HepG2 (cell line): Measurements from ENCODE around the gene PSMB8. TPM values are rescaled to one million over a fixed set of nuclear protein-coding genes. Genes with fewer than 3 reads are reported as not detected.

ENCODE experiments used
- ARID5B ChIP-seq: IDR thresholded peaks from 2 replicates; pipeline ENCODE4 v1.4.0; 2020; ENCODE audit warnings: mild to moderate bottlenecking, missing genetic modification reagents
- BCL6 ChIP-seq: IDR thresholded peaks from 2 replicates; pipeline ENCODE4 v1.6.1; 2016; ENCODE audit warnings: missing genetic modification reagents, missing compliant biosample characterization
- CEBPB ChIP-seq: IDR thresholded peaks from 2 replicates; pipeline ENCODE4 v1.6.1; 2011; ENCODE audit warnings: low read depth, low read length, improper control_type of control experiment, borderline replicate concordance
- CTCF ChIP-seq: sonication (generic); formaldehyde crosslinking; IDR thresholded peaks from 2 replicates; pipeline ENCODE4 v1.5.0; 2020; ENCODE audit warnings: mild to moderate bottlenecking, missing genetic modification reagents, moderate library complexity
- FOXO4 ChIP-seq: sonication (generic); formaldehyde crosslinking; conservative IDR thresholded peaks from 2 replicates; pipeline ENCODE4 v1.8.1; 2023; ENCODE audit warnings: missing genetic modification reagents
- GABPB1 ChIP-seq: IDR thresholded peaks from 2 replicates; pipeline ENCODE4 v1.6.1; 2016; ENCODE audit warnings: mild to moderate bottlenecking, missing genetic modification reagents, moderate library complexity, missing compliant biosample characterization
- HNF4A ChIP-seq: sonication (generic); formaldehyde crosslinking; IDR thresholded peaks from 2 replicates; pipeline ENCODE4 v1.4.0; 2020; ENCODE audit warnings: missing genetic modification reagents
- HNF4G ChIP-seq, 2 experiments: sonication (generic) in 1 of 2; formaldehyde crosslinking in 1 of 2; IDR thresholded peaks; 2 replicates each; pipeline versions ENCODE4 v1.4.0 to v1.6.1; 2011 to 2020; ENCODE audit warnings: borderline replicate concordance in 2 of 2, low read depth in 2 of 2, mild to moderate bottlenecking in 2 of 2, low read length in 1 of 2, missing genetic modification reagents in 1 of 2, moderate library complexity in 1 of 2
- HNRNPK ChIP-seq: fragments of 200-400 bp; formaldehyde crosslinking; IDR thresholded peaks from 2 replicates; pipeline ENCODE4 v1.6.1; 2018; ENCODE audit warnings: low read length, low read depth, moderate library complexity, mild to moderate bottlenecking; ENCODE audit not compliant: poor library complexity, severe bottlenecking
- HOXA7 ChIP-seq: sonication (generic); formaldehyde crosslinking; IDR thresholded peaks from 2 replicates; pipeline ENCODE4 v1.8.1; 2022; ENCODE audit warnings: mild to moderate bottlenecking, missing genetic modification reagents, moderate library complexity
- KAT8 ChIP-seq: IDR thresholded peaks from 2 replicates; pipeline ENCODE4 v1.6.1; 2016; ENCODE audit warnings: missing genetic modification reagents, missing compliant biosample characterization
- LCORL ChIP-seq, 2 experiments: fragments of 450-650 bp in 1 of 2; sonication (generic) in 1 of 2; formaldehyde crosslinking in 1 of 2; IDR thresholded peaks; 2 replicates each; pipeline versions ENCODE4 v1.5.0 to v1.6.1; 2017 to 2020; ENCODE audit warnings: antibody characterized with exemption in 1 of 2, missing genetic modification reagents in 1 of 2
- MTF2 ChIP-seq: sonication (generic); formaldehyde crosslinking; IDR thresholded peaks from 2 replicates; pipeline ENCODE4 v1.5.0; 2020; ENCODE audit warnings: missing genetic modification reagents, borderline replicate concordance
- SNAPC5 ChIP-seq: sonication (generic); formaldehyde crosslinking; IDR thresholded peaks from 2 replicates; pipeline ENCODE4 v1.8.1; 2023; ENCODE audit warnings: mild to moderate bottlenecking, missing genetic modification reagents, borderline replicate concordance
- TCF7 ChIP-seq: sonication (generic); IDR thresholded peaks from 2 replicates; pipeline ENCODE4 v1.6.1; 2016; ENCODE audit warnings: antibody characterized with exemption, low read depth
- TEAD3 ChIP-seq: optimal IDR thresholded peaks from 2 replicates; pipeline ENCODE3; 2016; ENCODE audit warnings: borderline replicate concordance
- ZFP36 ChIP-seq: fragments of 150-350 bp; IDR thresholded peaks from 2 replicates; pipeline ENCODE4 v1.6.1; 2018; ENCODE audit warnings: borderline replicate concordance, low read length, low read depth; ENCODE audit not compliant: partially characterized antibody
- ZNF510 ChIP-seq: sonication (generic); formaldehyde crosslinking; IDR thresholded peaks from 2 replicates; pipeline ENCODE4 v1.4.0; 2020; ENCODE audit warnings: low read depth, mild to moderate bottlenecking, missing genetic modification reagents
- ZNF883 ChIP-seq: sonication (generic); formaldehyde crosslinking; IDR thresholded peaks from 2 replicates; pipeline ENCODE4 v1.5.1; 2020; ENCODE audit warnings: mild to moderate bottlenecking, missing genetic modification reagents; ENCODE audit errors: not compliant biosample characterization
- polyA plus RNA-seq, 8 experiments: library from polyadenylated mRNA; depleted of rRNA in 3 of 8; stranded (reverse) in 7 of 8; unstranded in 1 of 8; fragments of >200 nt; fragmentation: Illumina TruSeq in 4 of 8; extraction: Trizol in 4 of 8; gene quantifications; 2 replicates each; pipeline versions ENCODE4 v1.2.1 to v1.2.3, GENCODE V29; 2011 to 2016; ENCODE audit warnings: low read depth in 4 of 8, missing spikeins in 1 of 8, mixed read lengths in 1 of 8; ENCODE audit not compliant: insufficient read depth in 1 of 8
- total RNA-seq, 5 experiments: library from RNA; depleted of rRNA; stranded (reverse); fragments of >200 nt; fragmentation: Illumina TruSeq; extraction: Trizol; gene quantifications; 2 replicates each; pipeline ENCODE4 v1.2.3, GENCODE V29; 2016; ENCODE audit warnings: low read depth in 1 of 5

PSMB8 gene
- total and polyA plus RNA-seq, 2 of the 13 experiments (the other 11 are each of a cell fraction or from before 2014, with no cell fraction given) = 30.7 to 64.7 TPM

GRCh38 chr6:32796848-32797776 lies 46.7 kb downstream of the PSMB8 start (continued):
- TF ChIP-seq FOXO4 (CRISPR knock-in tag) = 0 out of 2 replicates have a peak, but pooled peaks have one; percentile 38
- TF ChIP-seq ZFP36 = peak; percentile 4
- no peak for TF ChIP-seq SNAPC5 (CRISPR knock-in tag)
- 0 out of 2 replicates have a peak, but pooled peaks have one; percentile 2 for TF ChIP-seq BCL6
- TF ChIP-seq CTCF = peak; percentile 88
- peak; percentile 40 for TF ChIP-seq ZNF883 (CRISPR knock-in tag)
- TF ChIP-seq HOXA7 = no peak
- 0 out of 2 replicates have a peak, but pooled peaks have one; percentile 21 for TF ChIP-seq KAT8 (CRISPR knock-in tag)
- TF ChIP-seq ZNF510 (CRISPR knock-in tag) = no peak
- TF ChIP-seq ARID5B (CRISPR knock-in tag) = peak; percentile 34; the same call in 1 of the 2 replicates
- peak; percentile 42 for TF ChIP-seq TEAD3 (CRISPR knock-in tag)
- TF ChIP-seq GABPB1 (CRISPR knock-in tag) = 0 out of 2 replicates have a peak, but pooled peaks have one; percentile 31
- TF ChIP-seq TCF7 = no peak
- peak; percentile 94 for TF ChIP-seq CEBPB
- TF ChIP-seq HNF4A (CRISPR knock-in tag) = peak; percentile 39; the same call in 1 of the 2 replicates
- TF ChIP-seq HNF4G (IDR thresholded peaks at IDR 0.05; ENCODE audit: borderline replicate concordance, low read depth, low read length) = peak; percentile 22; the same call in 1 of the 2 replicates
- TF ChIP-seq HNF4G (CRISPR knock-in tag; IDR thresholded peaks at IDR 0.05; ENCODE audit: borderline replicate concordance, low read depth) = no peak
- TF ChIP-seq MTF2 = no peak
- peak; percentile 41 for TF ChIP-seq HNRNPK
- no peak for TF ChIP-seq LCORL (IDR thresholded peaks at IDR 0.05)
- 0 out of 2 replicates have a peak, but pooled peaks have one; percentile 35 for TF ChIP-seq LCORL (CRISPR knock-in tag; IDR thresholded peaks at IDR 0.05)
